Measurements from ENCODE around the gene ZNF491.
"Not testable (repeated sequence)": the region's sequence is repeated elsewhere in the genome, so short reads cannot be mapped to it uniquely, and the experiment has no call there.

The ZNF491 gene

DNA sequence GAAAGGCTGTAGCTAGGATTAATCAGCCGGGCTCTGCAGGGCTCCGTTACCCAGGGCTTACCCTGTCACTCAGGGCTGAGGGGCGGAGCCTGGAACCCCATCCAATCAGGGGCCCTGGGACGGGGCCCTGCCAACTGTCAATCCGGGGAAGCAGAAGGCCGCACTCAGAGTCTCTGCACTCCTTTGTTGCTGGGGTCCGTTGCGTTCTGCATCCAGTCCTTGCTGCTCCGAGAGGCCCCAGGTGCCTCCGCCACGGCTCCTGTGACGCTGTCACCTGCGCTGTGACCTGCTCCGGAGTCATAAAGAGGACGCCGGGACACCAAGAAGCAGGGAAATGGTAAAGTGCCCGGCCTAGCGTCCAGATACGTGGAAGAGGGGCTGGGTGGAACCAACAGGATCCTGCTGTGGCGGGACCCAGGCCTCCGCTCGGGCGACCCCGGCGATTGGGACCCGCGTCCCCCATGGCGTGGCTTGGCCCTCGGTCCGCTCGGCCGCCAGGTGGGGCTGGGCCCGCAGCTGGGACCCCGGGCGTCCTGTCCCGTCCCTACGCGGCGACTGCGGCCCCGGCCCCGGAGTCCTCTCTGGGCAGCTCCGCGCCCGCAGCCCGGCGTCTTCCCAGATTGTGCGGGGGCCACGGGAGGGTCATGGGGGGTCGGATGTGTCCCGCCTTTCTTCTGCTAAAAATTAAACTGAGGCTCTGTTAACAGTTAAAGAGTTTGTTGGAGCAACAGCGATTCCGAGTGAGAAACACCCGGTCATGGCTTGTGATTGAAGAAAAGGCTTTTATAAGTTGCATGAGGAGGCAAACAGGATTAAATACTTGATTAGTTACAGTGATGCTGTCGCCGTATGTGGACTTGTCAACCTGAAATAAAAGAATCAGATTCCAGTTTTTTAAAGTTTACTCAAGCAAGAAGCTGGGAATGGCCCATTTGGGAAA, at the start of gene ZNF491:
ZNF491 (plus strand) TSS at position 133 of the 940 bp plus-strand sequence. CDS start 7,431 bp downstream, outside the sequence.
- DNase-seq: peak; percentile 85

DNA sequence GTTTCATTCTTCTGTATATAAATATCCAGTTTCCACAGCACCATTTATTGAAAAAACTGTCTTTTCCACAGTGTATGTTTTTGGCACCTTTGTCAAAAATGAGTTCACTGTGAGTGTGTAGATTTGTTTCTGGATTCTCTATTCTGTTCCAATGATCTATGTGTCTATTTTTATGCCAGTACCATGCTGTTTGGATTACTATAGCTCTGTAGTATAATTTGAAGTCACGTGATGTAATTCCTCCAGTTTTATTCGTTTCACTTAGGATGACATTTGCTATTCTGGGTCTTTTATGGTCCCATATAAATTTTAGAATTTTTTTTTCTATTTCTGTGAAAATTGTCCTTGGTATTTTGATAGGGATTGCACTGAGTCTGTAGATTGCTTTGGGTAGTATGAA, 48.6 kb upstream of the ZNF491 start:
- DNase-seq: no peak

DNA sequence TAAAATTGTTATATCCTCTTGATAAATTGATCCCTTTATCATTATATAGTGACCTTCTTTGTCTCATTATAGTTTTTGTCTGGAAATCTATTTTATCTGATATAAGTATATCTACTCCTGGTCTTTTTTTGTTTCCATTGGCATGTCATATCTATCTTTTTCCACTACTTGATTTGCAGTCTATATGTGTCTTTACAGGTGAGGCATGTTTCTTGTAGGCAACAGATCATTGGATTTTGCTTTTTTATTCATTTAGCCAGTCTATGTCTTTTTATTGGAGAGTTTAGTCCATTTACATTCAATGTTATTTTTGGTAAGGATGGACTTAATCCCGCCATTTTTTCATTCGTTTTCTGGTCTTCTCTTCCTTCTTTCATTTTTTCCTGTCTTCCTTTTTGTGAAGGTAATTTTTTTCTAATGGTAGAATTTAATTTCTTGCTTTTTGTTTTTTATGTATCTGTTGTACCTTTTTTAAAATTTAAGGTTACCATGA, 46.0 kb upstream of the ZNF491 start:
- no peak for DNase-seq

DNA sequence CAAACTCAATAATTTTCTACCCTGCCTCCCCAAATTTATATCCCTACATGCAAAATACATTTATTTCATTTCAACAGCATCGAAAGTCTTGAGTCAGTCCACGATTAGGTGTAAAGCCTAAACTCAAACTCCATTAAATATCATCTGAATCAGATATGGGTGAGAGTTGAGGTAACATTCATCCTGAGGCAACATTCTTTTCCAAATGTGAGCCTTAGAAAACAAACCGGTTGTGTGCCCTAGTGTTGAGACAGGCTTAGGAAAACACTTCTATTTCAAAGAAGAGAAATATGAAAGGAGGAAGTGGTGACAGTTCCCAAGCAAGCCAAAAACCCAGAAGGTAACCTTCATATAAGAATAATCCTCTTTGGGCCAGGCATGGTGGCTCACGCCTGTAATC, 43.7 kb upstream of the ZNF491 start:
- no peak for DNase-seq

DNA sequence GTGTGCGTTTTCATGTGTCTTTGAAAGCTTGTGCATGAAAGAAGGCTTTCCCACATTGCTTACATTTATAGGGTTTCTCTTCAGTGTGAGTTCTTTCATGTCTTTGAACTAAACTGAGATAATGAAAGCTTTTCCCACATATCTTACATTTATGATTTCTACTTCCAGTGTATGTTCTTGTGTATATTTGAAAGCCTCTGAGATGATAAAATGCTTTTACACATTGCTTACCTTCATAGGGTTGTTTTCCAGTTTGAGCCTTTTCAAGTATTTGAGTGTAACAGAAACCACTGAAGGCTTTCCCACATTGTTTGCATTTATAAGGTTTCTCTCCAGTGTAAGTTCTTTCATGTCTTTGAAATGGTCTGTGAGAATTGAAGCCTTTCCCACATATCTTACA, 41.4 kb upstream of the ZNF491 start:
- DNase-seq: no peak

DNA sequence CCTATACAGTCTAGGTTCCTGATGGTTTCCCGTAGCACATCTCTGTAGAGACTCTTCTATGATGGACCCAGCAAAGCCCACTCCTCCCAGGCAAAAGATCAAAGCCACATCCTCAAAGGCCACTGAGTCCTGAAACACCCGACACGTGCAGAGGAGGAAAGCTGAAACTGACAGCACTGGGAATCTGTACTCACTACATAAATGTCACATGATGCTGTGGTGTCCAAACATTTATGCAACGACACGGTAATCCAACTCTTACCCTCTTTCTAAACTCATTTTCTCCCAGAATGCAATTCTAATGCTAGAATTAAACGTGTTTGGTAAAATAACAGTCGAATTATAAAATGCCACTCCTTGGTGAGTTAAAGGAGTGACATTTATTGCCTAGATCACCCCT, 38.5 kb upstream of the ZNF491 start:
- no peak for DNase-seq

DNA sequence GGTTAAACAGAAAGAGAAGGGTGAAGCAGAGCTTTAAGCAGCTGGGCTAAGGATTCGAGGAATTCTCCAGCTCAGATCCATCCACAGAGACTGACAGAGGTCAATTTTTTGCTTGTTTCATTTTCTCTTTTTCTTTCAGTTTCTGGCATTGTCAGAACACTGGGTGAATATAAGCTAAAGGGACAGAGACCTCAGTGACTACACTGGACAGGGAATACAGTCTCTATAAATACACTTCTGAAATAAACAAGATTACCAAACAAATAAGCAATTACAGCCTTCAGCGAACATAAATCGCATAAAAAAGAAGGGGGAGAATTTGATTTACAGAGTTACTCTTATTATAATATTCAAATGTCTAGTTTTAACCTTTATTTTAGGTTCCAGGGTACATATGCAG, 35.2 kb upstream of the ZNF491 start:
- DNase-seq: no peak

DNA sequence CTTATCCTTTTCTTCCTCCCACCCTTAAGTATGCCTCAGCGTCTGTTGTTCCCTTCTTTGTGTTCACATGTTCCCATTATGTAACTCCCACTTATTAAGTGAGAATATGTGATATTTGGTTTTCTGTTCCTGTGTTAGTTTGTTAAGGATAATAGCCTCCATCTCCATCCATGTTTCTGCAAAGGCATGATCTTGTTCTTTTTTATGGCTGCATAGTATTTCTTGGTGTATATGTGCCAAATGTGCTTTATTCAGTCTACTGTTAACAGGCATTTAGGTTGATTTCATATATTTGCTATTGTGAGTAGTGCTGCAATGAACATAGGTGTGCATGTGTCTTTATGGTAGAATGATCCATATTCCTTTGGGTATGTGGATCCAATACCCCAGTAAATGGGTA, 34.7 kb upstream of the ZNF491 start:
- DNase-seq: no peak

DNA sequence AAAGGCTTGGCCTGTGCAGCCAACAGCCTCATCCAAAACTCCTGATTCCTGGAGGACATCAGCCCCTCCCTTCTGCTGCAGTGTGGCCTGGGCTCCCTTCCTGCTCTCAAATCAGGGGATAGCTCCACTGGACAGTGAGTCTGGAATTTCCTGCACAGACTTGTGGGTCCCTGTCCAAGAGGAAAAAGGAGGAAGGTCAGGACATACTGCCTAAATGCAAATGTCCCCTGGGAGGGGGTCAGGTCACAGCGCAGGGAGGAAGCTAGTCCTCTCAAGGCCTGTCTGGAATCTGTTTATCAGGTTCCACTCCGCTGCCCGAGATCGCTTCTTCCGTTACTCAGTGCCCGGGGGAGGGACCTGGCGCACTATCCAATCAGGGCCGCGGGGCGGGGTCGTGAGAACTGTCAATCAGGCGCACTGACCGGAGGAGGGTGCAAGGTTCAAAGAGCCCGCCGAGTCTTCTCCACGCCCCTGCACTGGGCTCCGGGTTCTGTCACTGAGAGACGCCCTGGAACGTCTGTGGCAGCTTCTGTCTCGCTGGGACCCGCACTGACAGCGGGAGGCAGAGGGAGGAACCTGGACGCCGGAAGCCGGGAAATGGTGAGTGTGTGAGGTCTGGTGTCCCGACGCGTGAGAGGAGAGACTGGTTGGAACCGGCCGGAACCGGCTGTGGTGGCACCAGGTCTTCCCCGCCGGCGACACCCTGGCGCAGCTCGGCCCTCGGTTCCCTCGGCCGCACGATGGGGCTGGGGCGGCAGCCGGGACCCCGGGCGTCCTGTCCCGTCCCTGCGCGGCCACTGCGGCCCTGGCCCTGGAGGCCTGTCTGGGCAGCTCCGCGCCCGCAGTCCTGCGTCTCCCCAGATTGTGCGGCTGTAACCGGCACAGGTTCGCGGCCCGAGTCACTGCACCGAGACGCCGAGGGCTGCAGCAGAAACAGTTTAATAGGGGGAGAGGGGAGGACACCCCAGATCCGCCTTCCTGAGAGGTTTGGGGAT, 31.4 kb upstream of the ZNF491 start, which contains the start of gene ZNF441:
ZNF441 (plus strand) TSS at position 404 of the 995 bp plus-strand sequence; CDS start at position 598, 194 bp downstream.
- DNase-seq: peak; percentile 94

DNA sequence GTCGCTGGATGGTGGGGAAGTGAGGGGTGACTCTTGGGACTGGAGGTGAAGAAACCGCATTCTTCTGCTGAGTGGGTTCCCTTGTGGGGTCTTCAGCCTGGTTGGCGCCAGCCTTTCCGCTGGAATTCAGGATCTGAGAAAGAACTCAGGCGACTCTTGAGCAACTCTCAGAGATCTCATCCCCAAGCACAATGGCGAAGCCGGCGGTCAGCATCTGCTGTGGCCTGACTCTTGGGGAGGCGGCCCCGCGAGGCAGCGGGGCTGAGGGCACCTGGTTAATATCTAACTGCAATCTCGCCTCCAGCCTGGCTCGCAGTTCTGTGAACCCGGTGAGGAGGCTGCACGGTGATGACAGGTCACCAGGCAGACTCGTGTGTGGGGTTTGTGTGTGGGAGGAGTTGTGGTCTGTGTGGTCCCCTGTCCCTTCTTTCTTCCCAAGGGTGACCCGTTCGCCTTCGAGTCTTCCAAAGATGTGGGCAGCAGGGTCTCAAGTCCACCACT, 30.6 kb upstream of the ZNF491 start:
- DNase-seq: peak; percentile 28

DNA sequence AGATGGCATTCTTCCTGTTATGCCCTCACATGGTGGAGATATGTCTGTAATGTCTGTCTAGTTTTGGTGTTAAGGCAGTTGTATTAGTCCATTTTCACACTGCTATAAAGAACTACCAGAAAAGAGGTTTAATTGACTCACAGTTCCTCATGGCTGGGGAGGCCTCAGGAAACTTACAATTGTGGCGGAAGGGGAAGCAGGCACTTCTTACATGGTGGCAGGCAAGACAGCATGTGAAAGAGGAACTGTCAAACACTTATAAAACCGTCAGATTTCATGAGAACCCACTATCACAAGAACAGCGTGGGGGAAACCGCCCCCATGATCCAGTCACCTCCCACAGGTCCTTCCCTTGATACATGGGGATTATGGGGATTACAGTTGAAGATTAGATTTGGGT, 28.3 kb upstream of the ZNF491 start:
- no peak for DNase-seq

DNA sequence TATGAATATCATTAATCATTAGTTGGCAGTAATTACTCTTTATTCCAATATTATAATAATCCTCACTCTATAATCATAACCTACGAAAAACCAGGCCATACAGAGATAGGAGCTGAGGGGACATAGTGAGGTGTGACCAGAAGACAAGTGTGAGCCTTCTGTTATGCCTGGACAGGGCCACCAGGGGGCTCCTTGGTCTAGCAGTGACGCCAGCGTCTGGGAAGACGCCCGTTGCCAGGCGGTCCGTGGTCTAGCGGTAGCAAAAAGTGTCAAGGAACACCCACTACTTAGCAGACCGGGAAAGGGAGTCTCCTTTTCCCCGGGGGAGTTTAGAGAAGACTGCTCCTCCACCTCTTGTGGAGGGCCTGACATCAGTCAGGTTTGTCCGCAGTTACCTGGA, 26.8 kb upstream of the ZNF491 start:
- DNase-seq: not testable (repeated sequence)

DNA sequence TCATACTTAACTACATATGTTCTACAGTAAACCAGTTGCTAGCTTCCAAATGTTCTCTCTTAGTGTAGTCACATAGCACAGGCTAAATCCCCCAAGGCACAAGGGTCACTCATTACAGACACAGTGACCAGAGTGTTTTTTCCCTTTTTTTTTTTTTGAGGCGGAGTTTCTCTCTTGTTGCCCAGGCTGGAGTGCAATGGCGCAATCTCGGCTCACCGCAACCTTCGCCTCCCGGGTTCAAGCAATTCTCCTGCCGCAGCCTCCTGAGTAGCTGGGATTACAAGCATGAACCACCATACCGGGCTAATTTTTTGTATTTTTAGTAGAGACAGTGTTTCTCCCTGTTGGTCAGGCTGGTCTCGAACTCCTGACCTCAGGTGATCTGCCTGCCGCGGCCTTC, 21.7 kb upstream of the ZNF491 start:
- DNase-seq: not testable (repeated sequence)

DNA sequence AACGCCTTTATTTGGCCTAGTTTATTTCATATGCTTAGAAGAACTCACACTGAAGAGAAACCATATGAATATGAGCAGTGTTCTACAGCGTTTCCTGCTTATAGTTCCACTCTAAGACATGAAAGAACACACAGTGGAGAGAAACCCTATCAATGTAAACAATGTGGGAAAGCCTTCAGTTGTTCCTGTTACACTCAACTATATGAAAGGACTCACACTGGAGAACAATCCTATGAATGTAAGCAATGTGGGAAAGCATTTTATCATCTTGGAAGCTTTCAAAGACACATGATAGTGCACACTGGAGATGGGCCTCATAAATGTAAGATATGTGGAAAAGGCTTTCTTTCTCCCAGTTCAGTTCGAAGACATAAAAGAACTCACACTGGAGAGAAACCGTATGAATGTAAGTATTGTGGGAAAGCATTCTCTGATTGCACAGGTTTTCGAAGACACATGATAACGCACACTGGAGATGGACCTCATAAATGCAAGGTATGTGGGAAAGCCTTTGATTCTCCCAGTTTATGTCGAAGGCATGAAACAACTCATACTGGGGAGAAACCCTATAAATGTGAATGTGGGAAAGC, 17.8 kb upstream of the ZNF491 start:
- DNase-seq: no peak

DNA sequence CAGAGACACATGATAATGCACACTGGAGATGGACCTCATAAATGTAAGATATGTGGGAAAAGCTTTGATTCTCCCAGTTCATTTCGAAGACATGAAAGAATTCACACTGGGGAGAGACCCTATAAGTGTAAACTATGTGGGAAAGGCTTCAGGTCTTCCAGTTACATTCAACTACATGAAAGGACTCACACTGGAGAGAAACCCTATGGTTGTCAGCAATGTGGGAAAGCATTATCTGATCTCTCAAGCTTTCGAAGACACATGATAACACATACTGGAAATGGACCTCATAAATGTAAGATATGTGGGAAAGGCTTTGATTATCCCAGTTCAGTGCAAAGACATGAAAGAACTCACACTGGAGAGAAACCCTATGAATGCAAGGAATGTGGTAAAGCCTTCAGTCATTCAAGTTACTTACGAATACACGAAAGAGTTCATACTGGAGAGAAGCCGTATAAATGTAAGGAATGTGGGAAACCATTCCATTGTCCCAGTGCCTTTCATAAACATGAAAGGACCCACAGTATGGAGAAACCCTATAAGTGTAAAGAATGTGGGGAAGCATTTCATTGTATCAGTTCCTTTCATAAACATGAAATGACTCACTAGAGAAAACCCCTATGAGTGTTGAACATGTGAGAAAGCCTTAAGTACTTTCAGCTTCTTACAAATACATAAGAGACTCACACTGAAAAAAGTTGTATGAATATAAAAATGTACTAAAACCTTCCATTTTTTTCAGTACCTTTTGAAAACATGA, 16.8 kb upstream of the ZNF491 start:
- no peak for DNase-seq

DNA sequence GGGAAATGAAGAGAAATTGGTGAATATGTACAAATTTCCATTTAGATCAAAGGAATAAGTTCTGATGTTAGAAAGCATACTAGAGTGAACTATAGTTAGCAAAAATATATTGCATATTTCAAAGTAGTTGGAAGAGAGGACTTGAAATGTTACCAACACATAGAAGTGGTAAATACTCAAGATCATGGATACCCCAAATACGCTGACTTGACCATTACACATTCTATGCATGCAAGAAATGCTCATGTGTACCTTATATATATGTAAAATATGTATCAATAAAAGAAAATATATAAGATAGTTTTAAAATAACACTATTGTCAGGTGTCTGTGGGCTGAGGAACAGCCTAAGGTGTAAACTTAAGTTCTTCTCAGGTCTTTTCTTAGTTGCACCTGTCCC, 14.6 kb upstream of the ZNF491 start:
- DNase-seq: no peak

DNA sequence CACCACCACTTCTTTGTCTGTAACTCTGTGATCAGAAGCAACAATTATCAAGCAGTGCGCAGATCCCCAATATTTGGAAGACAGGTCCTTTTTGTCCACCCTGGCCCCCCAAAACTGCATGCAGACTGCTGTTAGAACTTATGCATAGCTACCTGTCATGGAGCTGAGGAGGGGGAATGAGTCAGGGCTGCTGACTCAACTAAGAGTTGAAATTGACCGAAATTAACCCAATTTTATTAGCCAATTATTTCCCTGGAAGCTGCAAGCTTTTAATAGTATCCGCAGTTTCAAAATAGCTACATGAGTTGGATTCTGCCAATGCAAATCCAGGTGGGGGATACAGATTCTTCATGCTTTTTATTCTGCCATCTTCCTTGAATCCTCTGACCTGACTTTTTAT, 14.0 kb upstream of the ZNF491 start:
- DNase-seq: no peak

DNA sequence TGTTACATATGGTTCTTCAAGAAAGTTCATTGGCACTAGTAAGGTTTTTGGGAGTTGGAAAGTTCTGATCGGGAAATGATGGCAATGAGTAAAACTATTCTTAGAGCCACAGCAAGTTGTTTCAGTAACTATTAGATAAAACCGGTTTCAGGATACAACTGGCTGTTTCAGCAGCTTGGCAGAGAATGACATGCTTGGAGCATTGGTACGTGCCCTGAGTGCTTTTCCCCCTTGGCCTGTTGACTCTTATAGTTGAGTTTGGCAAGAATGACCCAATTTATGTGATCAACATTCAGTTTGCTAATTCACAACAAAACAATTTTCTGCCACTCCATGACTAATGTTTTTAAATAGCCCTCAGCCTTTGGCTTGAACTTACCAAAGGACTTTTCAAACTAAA, 10.8 kb upstream of the ZNF491 start:
- no peak for DNase-seq

DNA sequence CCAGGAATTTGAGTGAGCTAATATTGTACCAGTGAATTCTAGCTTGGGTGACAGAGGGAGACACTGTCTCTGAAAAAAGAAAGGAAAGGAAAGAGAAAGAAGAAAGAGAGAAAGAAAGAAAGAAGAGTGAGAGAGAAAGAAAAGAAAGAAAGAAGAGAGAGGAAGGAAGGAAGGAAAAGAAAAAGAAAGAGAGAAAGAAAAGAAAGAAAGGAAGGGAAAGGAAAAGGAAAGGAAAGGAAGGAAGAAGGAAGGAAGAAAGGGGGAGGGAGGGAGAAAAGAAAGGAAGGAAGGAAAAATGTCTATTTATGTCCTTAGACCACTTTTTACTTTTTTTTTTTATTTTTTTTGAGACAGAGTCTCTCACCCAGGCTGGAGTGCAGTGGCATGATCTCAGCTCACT, 5.4 kb upstream of the ZNF491 start:
- no peak for DNase-seq

DNA sequence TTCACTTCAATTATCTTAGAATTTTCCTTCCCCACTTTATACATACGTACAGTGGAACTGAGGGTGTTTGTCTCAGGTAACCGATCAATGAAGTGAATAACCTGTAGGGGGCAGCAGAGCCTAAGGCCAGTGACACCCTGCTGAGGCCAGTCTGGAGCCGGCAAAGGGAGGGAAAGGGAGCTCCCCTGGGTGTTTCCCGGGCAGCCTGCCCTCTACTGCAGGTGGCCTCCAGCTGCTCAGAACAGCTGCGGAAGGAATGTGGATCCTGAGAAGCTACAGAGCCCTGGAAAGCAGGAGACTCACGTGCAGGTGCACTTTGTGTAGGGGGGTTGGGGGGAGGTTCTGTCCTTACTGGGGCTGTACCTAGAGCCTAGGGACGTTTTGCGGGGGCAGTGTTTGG, 832 bp upstream of the ZNF491 start:
- peak; percentile 87 for DNase-seq

DNA sequence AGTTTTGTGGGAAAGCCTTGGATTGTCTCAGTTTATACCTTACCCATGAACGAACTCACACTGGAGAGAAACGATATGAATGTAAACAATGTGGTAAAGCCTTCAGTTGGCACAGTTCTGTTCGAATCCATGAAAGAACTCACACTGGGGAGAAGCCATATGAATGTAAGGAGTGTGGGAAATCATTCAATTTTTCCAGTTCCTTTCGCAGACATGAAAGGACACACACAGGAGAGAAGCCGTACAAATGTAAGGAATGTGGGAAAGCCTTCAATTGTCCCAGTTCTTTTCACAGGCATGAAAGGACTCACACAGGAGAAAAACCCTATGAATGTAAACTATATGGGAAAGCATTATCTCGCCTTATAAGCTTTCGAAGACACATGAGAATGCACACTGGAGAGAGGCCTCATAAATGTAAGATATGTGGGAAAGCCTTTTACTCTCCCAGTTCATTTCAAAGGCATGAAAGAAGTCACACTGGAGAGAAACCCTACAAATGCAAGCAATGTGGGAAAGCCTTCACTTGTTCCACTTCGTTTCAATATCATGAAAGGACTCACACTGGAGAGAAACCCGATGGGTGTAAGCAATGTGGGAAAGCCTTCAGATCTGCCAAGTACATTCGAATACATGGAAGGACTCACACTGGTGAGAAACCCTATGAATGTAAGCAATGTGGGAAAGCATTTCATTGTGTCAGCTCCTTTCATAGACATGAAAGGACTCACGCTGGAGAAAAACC, 8.2 kb downstream of the ZNF491 start:
- no peak for DNase-seq
